ENCODE measurements around the gene MGLL. TPM values are rescaled to one million over a fixed set of nuclear protein-coding genes. Genes with fewer than 3 reads are reported as not detected.

The MGLL gene
- total RNA-seq, 2 experiments from 2014 or later, result 0.28 to 0.29 TPM

GRCh38 chr3:127848131-127849129, 26.1 kb upstream of the MGLL start:
- Mint-ChIP-seq H3K9me3 (no peaks in the 10 kb centered on the region), H3K36me3 (no peaks in the 10 kb centered on the region), H3K4me1 (no peaks in the 10 kb centered on the region), H3K27ac (no peak overlapping the region), H3K4me3 (no peak overlapping the region), H3K27me3 (peaks cover 7% of the 10 kb centered on the region)
- DNase-seq, result no peak

- H3K4me3 Mint-ChIP-seq, result no peak overlapping the region
- H3K4me1 Mint-ChIP-seq, result no peaks in the 10 kb centered on the region
- no peak overlapping the region for H3K27ac Mint-ChIP-seq
- no peaks in the 10 kb centered on the region for H3K9me3 Mint-ChIP-seq
- H3K27me3 Mint-ChIP-seq, result peaks cover 7% of the 10 kb centered on the region
- no peaks in the 10 kb centered on the region for H3K36me3 Mint-ChIP-seq
- no peak for DNase-seq
Measured at GRCh38 chr3:127847236-127847720, 25.0 kb upstream of the MGLL start.

- Mint-ChIP-seq H3K9me3 (no peaks in the 10 kb centered on the region), H3K27me3 (peaks cover 7% of the 10 kb centered on the region), H3K4me3 (no peak overlapping the region), H3K4me1 (no peaks in the 10 kb centered on the region), H3K36me3 (no peaks in the 10 kb centered on the region), H3K27ac (no peak overlapping the region)
- DNase-seq, result no peak
Measured at GRCh38 chr3:127846576-127846975, 24.3 kb upstream of the MGLL start.

GRCh38 chr3:127844326-127844942, 22.1 kb upstream of the MGLL start:
- H3K36me3 Mint-ChIP-seq, result no peaks in the 10 kb centered on the region
- no peak overlapping the region for H3K4me3 Mint-ChIP-seq
- H3K27ac Mint-ChIP-seq, result no peak overlapping the region
- H3K9me3 Mint-ChIP-seq, result no peaks in the 10 kb centered on the region
- H3K4me1 Mint-ChIP-seq, result no peaks in the 10 kb centered on the region
- DNase-seq, result no peak
- H3K27me3 Mint-ChIP-seq, result peaks cover 7% of the 10 kb centered on the region

GRCh38 chr3:127840671-127841070, 18.4 kb upstream of the MGLL start:
- no peak for DNase-seq
- peaks cover 10% of the 10 kb centered on the region for H3K27me3 Mint-ChIP-seq
- H3K36me3 Mint-ChIP-seq, result no peaks in the 10 kb centered on the region
- H3K4me3 Mint-ChIP-seq, result no peak overlapping the region
- no peak overlapping the region for H3K27ac Mint-ChIP-seq
- no peaks in the 10 kb centered on the region for H3K4me1 Mint-ChIP-seq
- no peaks in the 10 kb centered on the region for H3K9me3 Mint-ChIP-seq

- DNase-seq, result no peak
- Mint-ChIP-seq H3K9me3 (no peaks in the 10 kb centered on the region), H3K4me3 (no peak overlapping the region), H3K4me1 (no peaks in the 10 kb centered on the region), H3K27me3 (peaks cover 10% of the 10 kb centered on the region), H3K36me3 (no peaks in the 10 kb centered on the region), H3K27ac (no peak overlapping the region)
Measured at GRCh38 chr3:127839099-127839498, 16.8 kb upstream of the MGLL start.

- Mint-ChIP-seq H3K27ac (no peak overlapping the region), H3K27me3 (peaks cover 10% of the 10 kb centered on the region), H3K9me3 (peaks cover 1% of the 10 kb centered on the region), H3K4me1 (no peaks in the 10 kb centered on the region), H3K36me3 (no peaks in the 10 kb centered on the region), H3K4me3 (no peak overlapping the region)
- DNase-seq, result no peak
Measured at GRCh38 chr3:127835993-127836882, 13.9 kb upstream of the MGLL start.

GRCh38 chr3:127834771-127835170, 12.5 kb upstream of the MGLL start:
- H3K4me1 Mint-ChIP-seq, result no peaks in the 10 kb centered on the region
- peaks cover 1% of the 10 kb centered on the region for H3K36me3 Mint-ChIP-seq
- no peak overlapping the region for H3K27ac Mint-ChIP-seq
- no peak overlapping the region for H3K4me3 Mint-ChIP-seq
- peaks cover 9% of the 10 kb centered on the region for H3K9me3 Mint-ChIP-seq
- H3K27me3 Mint-ChIP-seq, result peaks cover 10% of the 10 kb centered on the region
- DNase-seq, result no peak

GRCh38 chr3:127833281-127834032, 11.1 kb upstream of the MGLL start:
- H3K4me3 Mint-ChIP-seq, result no peak overlapping the region
- peaks cover 7% of the 10 kb centered on the region for H3K27me3 Mint-ChIP-seq
- H3K36me3 Mint-ChIP-seq, result peaks cover 2% of the 10 kb centered on the region
- H3K9me3 Mint-ChIP-seq, result peaks cover 18% of the 10 kb centered on the region
- no peak for DNase-seq
- H3K27ac Mint-ChIP-seq, result no peak overlapping the region
- H3K4me1 Mint-ChIP-seq, result no peaks in the 10 kb centered on the region

GRCh38 chr3:127831723-127832172, 9.4 kb upstream of the MGLL start:
- no peak overlapping the region for H3K4me3 Mint-ChIP-seq
- H3K4me1 Mint-ChIP-seq, result no peaks in the 10 kb centered on the region
- peaks cover 3% of the 10 kb centered on the region for H3K27me3 Mint-ChIP-seq
- H3K36me3 Mint-ChIP-seq, result peaks cover 2% of the 10 kb centered on the region
- peak; percentile 42 for DNase-seq
- H3K27ac Mint-ChIP-seq, result no peak overlapping the region
- H3K9me3 Mint-ChIP-seq, result peaks cover 25% of the 10 kb centered on the region

GRCh38 chr3:127829537-127829936, 7.2 kb upstream of the MGLL start:
- H3K27me3 Mint-ChIP-seq, result peaks cover 25% of the 10 kb centered on the region
- H3K4me1 Mint-ChIP-seq, result no peaks in the 10 kb centered on the region
- DNase-seq, result no peak
- H3K36me3 Mint-ChIP-seq, result peaks cover 2% of the 10 kb centered on the region
- H3K27ac Mint-ChIP-seq, result no peak overlapping the region
- H3K9me3 Mint-ChIP-seq, result peaks cover 30% of the 10 kb centered on the region
- no peak overlapping the region for H3K4me3 Mint-ChIP-seq

GRCh38 chr3:127827808-127828207, 5.5 kb upstream of the MGLL start:
- H3K9me3 Mint-ChIP-seq, result peaks cover 28% of the 10 kb centered on the region
- no peak overlapping the region for H3K4me3 Mint-ChIP-seq
- H3K27ac Mint-ChIP-seq, result no peak overlapping the region
- DNase-seq, result no peak
- H3K4me1 Mint-ChIP-seq, result no peaks in the 10 kb centered on the region
- H3K27me3 Mint-ChIP-seq, result peaks cover 38% of the 10 kb centered on the region
- peaks cover 2% of the 10 kb centered on the region for H3K36me3 Mint-ChIP-seq

- H3K36me3 Mint-ChIP-seq, result peaks cover 2% of the 10 kb centered on the region
- DNase-seq, result no peak
- H3K9me3 Mint-ChIP-seq, result peaks cover 28% of the 10 kb centered on the region
- no peak overlapping the region for H3K4me3 Mint-ChIP-seq
- H3K27ac Mint-ChIP-seq, result no peak overlapping the region
- H3K27me3 Mint-ChIP-seq, result peaks cover 55% of the 10 kb centered on the region
- peaks cover 5% of the 10 kb centered on the region for H3K4me1 Mint-ChIP-seq
Measured at GRCh38 chr3:127825756-127826155, 3.4 kb upstream of the MGLL start.

GRCh38 chr3:127824151-127824825, 2.0 kb upstream of the MGLL start:
- no peak overlapping the region for H3K27ac Mint-ChIP-seq
- H3K4me3 Mint-ChIP-seq, result no peak overlapping the region
- DNase-seq, result no peak
- peaks cover 16% of the 10 kb centered on the region for H3K9me3 Mint-ChIP-seq
- peaks cover 67% of the 10 kb centered on the region for H3K27me3 Mint-ChIP-seq
- no peaks in the 10 kb centered on the region for H3K36me3 Mint-ChIP-seq
- H3K4me1 Mint-ChIP-seq, result peaks cover 5% of the 10 kb centered on the region
